IMR-90 (cell line): ENCODE results near the gene TMCC1. TPM values are rescaled to one million over a fixed set of nuclear protein-coding genes. Genes with fewer than 3 reads are reported as not detected.

ENCODE experiments used
- ATAC-seq: fragments of 200-7000 bp; cut with Tn5 transposase; 2 replicates; pipeline ENCODE4 v1.9.1; 2020; ENCODE audit warnings: low read depth, mild to moderate bottlenecking, moderate library complexity
- BruUV-seq: library from RNA; stranded (reverse); fragments of 400-500 nt; replicated peaks from 2 replicates; lab custom pipeline; 2021; lab: Mats Ljungman, UMichigan
- CTCF ChIA-PET: fragments of 300-600 bp; formaldehyde crosslinking; extraction: SDS; loops from one replicate; lab custom pipeline; 2021; ENCODE audit warnings: antibody characterized with exemption; lab: Yijun Ruan, JAX
- POLR2A ChIA-PET: fragments of 300-600 bp; sonication (Branson Sonifier 250); formaldehyde crosslinking; loops from one replicate; lab custom pipeline; 2022; ENCODE audit warnings: antibody characterized with exemption; ENCODE audit not compliant: unreplicated experiment; lab: Charles Lee
- DNase-seq: peaks from one replicate; pipeline ENCODE4 v3.0.0; 2013
- H2AFZ ChIP-seq: replicated peaks from 2 replicates; pipeline ENCODE3; 2013; ENCODE audit warnings: low read length, mild to moderate bottlenecking; ENCODE audit not compliant: poor library complexity
- H2AK5ac ChIP-seq: 2 replicates; pipeline ENCODE4 v1.6.1; 2013; ENCODE audit warnings: low read depth, low read length, inconsistent platforms
- H2AK9ac ChIP-seq: replicated peaks from 2 replicates; pipeline ENCODE3; 2013; ENCODE audit warnings: mild to moderate bottlenecking, low read depth, low read length, moderate library complexity; ENCODE audit not compliant: poor library complexity
- H2BK120ac ChIP-seq: 2 replicates; pipeline ENCODE4 v1.6.1; 2013; ENCODE audit warnings: low read depth, low read length, inconsistent platforms
- H2BK15ac ChIP-seq: 3 replicates; pipeline ENCODE4 v1.6.1; 2013; ENCODE audit warnings: low read depth, low read length, inconsistent platforms
- H2BK20ac ChIP-seq: 2 replicates; pipeline ENCODE4 v1.6.1; 2013; ENCODE audit warnings: low read depth, mild to moderate bottlenecking, inconsistent platforms, low read length, moderate library complexity
- H2BK5ac ChIP-seq: 2 replicates; pipeline ENCODE4 v1.6.1; 2013; ENCODE audit warnings: mild to moderate bottlenecking, low read depth, low read length, inconsistent platforms; ENCODE audit not compliant: poor library complexity, severe bottlenecking
- H3K14ac ChIP-seq: replicated peaks from 2 replicates; pipeline ENCODE4 v1.6.1; 2013; ENCODE audit warnings: low read depth, low read length, inconsistent platforms
- H3K18ac ChIP-seq: 2 replicates; pipeline ENCODE4 v1.6.1; 2013; ENCODE audit warnings: low read depth, low read length, control low read depth
- H3K23ac ChIP-seq: 2 replicates; pipeline ENCODE4 v1.6.1; 2013; ENCODE audit warnings: low read depth, low read length, inconsistent platforms
- H3K27ac ChIP-seq: 2 replicates; pipeline ENCODE4 v1.5.1; 2013; ENCODE audit warnings: mild to moderate bottlenecking, control low read depth, low read length; ENCODE audit not compliant: insufficient read depth
- H3K27me3 ChIP-seq: 2 replicates; pipeline ENCODE4 v1.6.1; 2013; ENCODE audit warnings: low read length; ENCODE audit not compliant: control insufficient read depth, insufficient read depth
- H3K36me3 ChIP-seq: 2 replicates; pipeline ENCODE4 v1.6.1; 2013; ENCODE audit warnings: low read length, mixed read lengths; ENCODE audit not compliant: control insufficient read depth, insufficient read depth
- H3K4ac ChIP-seq: 2 replicates; pipeline ENCODE4 v1.6.1; 2013; ENCODE audit warnings: low read depth, low read length, inconsistent platforms
- H3K4me1 ChIP-seq: 2 replicates; pipeline ENCODE4 v1.6.1; 2013; ENCODE audit warnings: low read length, mixed read lengths; ENCODE audit not compliant: control insufficient read depth, insufficient read depth
- H3K4me2 ChIP-seq: 2 replicates; pipeline ENCODE4 v1.6.1; 2013; ENCODE audit warnings: low read depth, mild to moderate bottlenecking, control low read depth, low read length, moderate library complexity
- H3K4me3 ChIP-seq: 2 replicates; pipeline ENCODE4 v1.5.1; 2013; ENCODE audit warnings: low read depth, mild to moderate bottlenecking, control low read depth, low read length, moderate library complexity; ENCODE audit not compliant: insufficient read depth
- H3K56ac ChIP-seq: 2 replicates; pipeline ENCODE4 v1.6.1; 2013; ENCODE audit warnings: low read length, inconsistent platforms; ENCODE audit not compliant: insufficient read depth; ENCODE audit errors: extremely low read depth
- H3K79me1 ChIP-seq, 2 experiments: 2 replicates each; pipeline ENCODE4 v1.6.1; 2013; ENCODE audit warnings: low read length in 2 of 2, inconsistent platforms in 1 of 2, low read depth in 1 of 2
- H3K9ac ChIP-seq: 2 replicates; pipeline ENCODE4 v1.6.1; 2013; ENCODE audit warnings: low read depth, low read length, control low read depth
- H3K9me1 ChIP-seq: 2 replicates; pipeline ENCODE4 v1.6.1; 2013; ENCODE audit warnings: low read length, inconsistent platforms; ENCODE audit not compliant: insufficient read depth
- H3K9me3 ChIP-seq: 2 replicates; pipeline ENCODE4 v1.6.1; 2013; ENCODE audit warnings: low read length; ENCODE audit not compliant: control insufficient read depth, insufficient read depth
- H4K20me1 ChIP-seq: 2 replicates; pipeline ENCODE4 v1.6.1; 2013; ENCODE audit warnings: low read length, inconsistent platforms; ENCODE audit not compliant: insufficient read depth
- H4K5ac ChIP-seq: 2 replicates; pipeline ENCODE4 v1.6.1; 2013; ENCODE audit warnings: mild to moderate bottlenecking, low read depth, low read length, control low read depth
- H4K8ac ChIP-seq, 2 experiments: 2 replicates each; pipeline ENCODE4 v1.6.1; 2013; ENCODE audit warnings: low read depth in 2 of 2, low read length in 2 of 2, control low read depth in 1 of 2, inconsistent platforms in 1 of 2
- H4K91ac ChIP-seq: 2 replicates; pipeline ENCODE4 v1.6.1; 2013; ENCODE audit warnings: low read depth, low read length, inconsistent platforms; ENCODE audit not compliant: insufficient read depth
- MAFK ChIP-seq: IDR thresholded peaks from 2 replicates; pipeline ENCODE4 v1.6.1; 2012; ENCODE audit warnings: low read depth, low read length, improper control_type of control experiment
- SMC3 ChIP-seq: fragments of 150-350 bp; IDR thresholded peaks from 2 replicates; pipeline ENCODE4 v1.6.1; 2016; ENCODE audit warnings: low read depth, mild to moderate bottlenecking, antibody characterized with exemption, low read length, moderate library complexity
- WGBS, 2 experiments: methylation state at CpG; one replicate each; pipeline versions ENCODE4 v1.1.5 to v1.1.7; 2013; ENCODE audit warnings: missing lambda C conversion rate in 2 of 2; ENCODE audit not compliant: insufficient read length in 1 of 2; ENCODE audit errors: extremely low coverage in 2 of 2; 5-methylcytosine and 5-hydroxymethylcytosine counted together
- dilution Hi-C: fragments of 300-500 bp; cut with HindIII; formaldehyde crosslinking; loops from one replicate; pipeline ENCODE4 v1.14.3; 2018; ENCODE audit warnings: low sequenced_read_pairs; ENCODE audit not compliant: unreplicated experiment
- in situ Hi-C: fragments of 300-500 bp; cut with MboI; formaldehyde crosslinking; loops from 3 replicates; pipeline ENCODE4 v1.14.3; 2019; ENCODE audit warnings: low sequenced_read_pairs, inconsistent platforms, mixed read lengths
- intact Hi-C: fragments of 100-400 bp; cut with micrococcal nuclease; formaldehyde crosslinking; loops from 2 replicates; pipeline ENCODE4 v1.10.0; 2022
- polyA plus RNA-seq, 3 experiments: library from polyadenylated mRNA; depleted of rRNA; stranded (reverse); fragments of >200 nt; gene quantifications; 2 replicates each; pipeline ENCODE4 v1.2.3, GENCODE V29; 2012; ENCODE audit warnings: low replicate concordance in 1 of 3
- total RNA-seq: library from RNA; depleted of rRNA; stranded (reverse); fragments of >200 nt; gene quantifications from 2 replicates; pipeline ENCODE4 v1.2.3, GENCODE V29; 2012

The TMCC1 gene
- total and polyA plus RNA-seq, 2 of the 4 experiments (the other 2 are of a cell fraction) = 5.0 to 7.3 TPM

DNA sequence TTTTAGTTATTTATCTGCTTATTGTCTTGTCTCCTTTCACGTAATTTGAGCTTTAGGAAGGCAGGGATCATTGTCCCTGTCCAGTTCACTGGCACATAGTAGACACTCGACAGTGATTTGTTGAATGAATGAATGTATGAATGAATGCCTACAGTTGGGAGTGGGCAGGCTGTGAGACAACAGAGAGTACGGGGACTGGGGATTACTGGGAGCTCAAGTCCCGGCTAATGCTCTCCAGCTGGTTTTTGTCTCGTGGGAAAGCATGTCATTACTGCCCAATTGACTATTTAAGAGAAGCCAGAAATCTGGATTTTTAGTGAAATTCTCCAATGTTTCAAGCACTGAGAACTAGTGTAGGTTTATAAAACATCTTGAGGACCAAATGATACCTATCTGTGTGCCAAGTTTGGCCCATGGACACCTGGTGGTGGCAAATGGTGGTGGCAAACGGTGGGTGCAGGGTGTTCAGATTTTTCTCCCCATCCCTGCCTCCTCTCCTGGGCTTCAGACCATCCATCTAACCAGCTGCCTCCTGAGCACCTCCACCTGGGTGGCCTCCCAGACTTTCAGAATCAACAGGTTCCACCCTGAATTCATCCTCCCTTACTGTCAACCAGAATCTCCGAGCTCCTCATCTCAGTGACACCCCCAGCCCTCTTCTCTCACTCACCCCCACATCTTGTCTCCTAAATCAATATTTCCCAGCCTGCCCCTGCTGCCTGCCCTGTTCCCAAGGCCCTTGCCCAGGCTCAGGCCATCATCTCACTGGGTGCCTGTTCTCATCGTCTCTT, 44.8 kb upstream of the TMCC1 start:
- H3K4me3 ChIP-seq = no peak overlapping the region
- H4K20me1 ChIP-seq = no peaks in the 10 kb centered on the region
- no peak overlapping the region for H3K27ac ChIP-seq
- no peak overlapping the region for H2BK120ac ChIP-seq
- no TSS peak for BruUV-seq
- H4K5ac ChIP-seq = no peak overlapping the region
- H3K36me3 ChIP-seq = no peaks in the 10 kb centered on the region
- no peaks in the 10 kb centered on the region for H3K9me1 ChIP-seq
- no peak overlapping the region for H3K9ac ChIP-seq
- no peak overlapping the region for H2AFZ ChIP-seq
- H2AK5ac ChIP-seq = no peak overlapping the region
- no peaks in the 10 kb centered on the region for H3K79me1 ChIP-seq
- DNase-seq = no peak
- no peak overlapping the region for H2BK5ac ChIP-seq
- no peaks in the 10 kb centered on the region; the same call in 1 of the 2 replicates for H3K9me3 ChIP-seq
- H3K4me2 ChIP-seq = no peak overlapping the region
- H2AK9ac ChIP-seq = no peak overlapping the region
- peaks cover 25% of the 10 kb centered on the region for H3K27me3 ChIP-seq
- ChIA-PET CTCF (interaction anchor here (0.7 kb wide), 1 partner anchor 24 kb away, joined by 3 read pairs; no protein-coding TSS in a partner anchor), POLR2A (no interaction called here)
- no peak overlapping the region for H4K91ac ChIP-seq
- 17% methylated on average over 1 of the region's 8 CpGs; no CpG with 5 or more reads in 1 of the 2 experiments for WGBS, 2 experiments
- no peak for TF ChIP-seq SMC3
- TF ChIP-seq MAFK = no peak
- H3K56ac ChIP-seq = no peak overlapping the region
- H3K4me1 ChIP-seq = 0 out of 2 replicates have a peak, but pooled peaks cover 2% of the 10 kb centered on the region
- no peak overlapping the region for H3K23ac ChIP-seq
- dilution Hi-C loops (no loop called here), in situ Hi-C loops (loop anchor here (10.0 kb wide), 1 partner anchor 284 kb away; no protein-coding TSS in a partner anchor), intact Hi-C loops (no loop called here)
- no peak overlapping the region for H2BK20ac ChIP-seq
- no peak overlapping the region for H3K18ac ChIP-seq
- no peak for ATAC-seq
- H3K14ac ChIP-seq = no peak overlapping the region
- no peak overlapping the region for H4K8ac ChIP-seq
- H2BK15ac ChIP-seq = no peak overlapping the region
- H3K4ac ChIP-seq = no peak overlapping the region
